Astrocyte (in vitro differentiated cells and primary cell): ENCODE data around the gene CACNA2D1. TPM values are rescaled to one million over a fixed set of nuclear protein-coding genes. Genes with fewer than 3 reads are reported as not detected.

Source experiments
- DNase-seq: peaks from one replicate; pipeline ENCODE4 v3.0.0-alpha.2; 2010; ENCODE audit warnings: low read depth
- FAIRE-seq: peaks from 2 replicates; lab custom pipeline; 2011; peaks lifted over from hg19 to GRCh38; lab: Jason Lieb, UNC
- H2AFZ ChIP-seq: 2 replicates; pipeline ENCODE4 v1.6.0; 2012; ENCODE audit warnings: low read depth, low read length, inconsistent platforms
- H3K27ac ChIP-seq: 2 replicates; pipeline ENCODE4 v1.5.1; 2011; ENCODE audit warnings: low read depth, low read length, inconsistent platforms
- H3K27me3 ChIP-seq: 2 replicates; pipeline ENCODE4 v1.6.0; 2011; ENCODE audit warnings: low read length, inconsistent platforms; ENCODE audit not compliant: insufficient read depth
- H3K36me3 ChIP-seq: 2 replicates; pipeline ENCODE4 v1.5.1; 2011; ENCODE audit warnings: low read length, inconsistent platforms; ENCODE audit not compliant: insufficient read depth
- H3K4me1 ChIP-seq: 2 replicates; pipeline ENCODE4 v1.5.1; 2011; ENCODE audit warnings: low read length, inconsistent platforms; ENCODE audit not compliant: insufficient read depth
- H3K4me2 ChIP-seq: 2 replicates; pipeline ENCODE4 v1.6.0; 2012; ENCODE audit warnings: low read length, inconsistent platforms
- H3K4me3 ChIP-seq: 2 replicates; pipeline ENCODE4 v1.5.1; 2011; ENCODE audit warnings: low read depth, mild to moderate bottlenecking, low read length, inconsistent platforms; ENCODE audit not compliant: insufficient read depth
- H3K79me2 ChIP-seq: 2 replicates; pipeline ENCODE4 v1.6.0; 2012; ENCODE audit warnings: mild to moderate bottlenecking, low read length, inconsistent platforms; ENCODE audit not compliant: insufficient read depth
- H3K9ac ChIP-seq: 2 replicates; pipeline ENCODE4 v1.6.0; 2012; ENCODE audit warnings: mild to moderate bottlenecking, low read length, inconsistent platforms
- H3K9me3 ChIP-seq: 2 replicates; pipeline ENCODE4 v1.5.1; 2012; ENCODE audit warnings: low read depth, mild to moderate bottlenecking, low read length, inconsistent platforms; ENCODE audit not compliant: insufficient read depth
- H4K20me1 ChIP-seq: 2 replicates; pipeline ENCODE4 v1.6.0; 2012; ENCODE audit warnings: low read length, inconsistent platforms; ENCODE audit not compliant: insufficient read depth
- H3K27ac Mint-ChIP-seq: one replicate; pipeline ENCODE4 v1.8.0; 2021; ENCODE audit warnings: mild to moderate bottlenecking, mixed read lengths; ENCODE audit not compliant: unreplicated experiment
- H3K27me3 Mint-ChIP-seq: one replicate; pipeline ENCODE4 v1.8.0; 2021; ENCODE audit warnings: low read depth, mixed read lengths; ENCODE audit not compliant: unreplicated experiment
- H3K36me3 Mint-ChIP-seq: one replicate; pipeline ENCODE4 v1.8.0; 2021; ENCODE audit warnings: low read depth, mixed read lengths; ENCODE audit not compliant: unreplicated experiment
- H3K4me1 Mint-ChIP-seq: one replicate; pipeline ENCODE4 v1.8.0; 2021; ENCODE audit warnings: low read depth, mixed read lengths; ENCODE audit not compliant: unreplicated experiment
- H3K4me3 Mint-ChIP-seq: one replicate; pipeline ENCODE4 v1.8.0; 2021; ENCODE audit warnings: mild to moderate bottlenecking, moderate library complexity, mixed read lengths; ENCODE audit not compliant: unreplicated experiment
- H3K9me3 Mint-ChIP-seq: one replicate; pipeline ENCODE4 v1.8.0; 2021; ENCODE audit warnings: mild to moderate bottlenecking, mixed read lengths; ENCODE audit not compliant: unreplicated experiment
- EZH2 ChIP-seq: IDR thresholded peaks from 2 replicates; pipeline ENCODE4 v1.6.1; 2012; ENCODE audit warnings: mild to moderate bottlenecking, low read length, inconsistent platforms; ENCODE audit not compliant: insufficient read depth
- total RNA-seq: library from RNA; stranded (reverse); gene quantifications from 2 replicates; pipeline ENCODE4 v1.2.1, GENCODE V29; 2021
- TF ChIP-seq, protein P1 (sequence below): IDR thresholded peaks from 2 replicates; pipeline ENCODE4 v1.5.1; 2011; ENCODE audit warnings: low read depth, mild to moderate bottlenecking, inconsistent platforms, low read length, moderate library complexity; ENCODE audit not compliant: insufficient read depth

CACNA2D1 gene
- total RNA-seq, 1 donor from 2014 or later, result 53.4 TPM

DNA sequence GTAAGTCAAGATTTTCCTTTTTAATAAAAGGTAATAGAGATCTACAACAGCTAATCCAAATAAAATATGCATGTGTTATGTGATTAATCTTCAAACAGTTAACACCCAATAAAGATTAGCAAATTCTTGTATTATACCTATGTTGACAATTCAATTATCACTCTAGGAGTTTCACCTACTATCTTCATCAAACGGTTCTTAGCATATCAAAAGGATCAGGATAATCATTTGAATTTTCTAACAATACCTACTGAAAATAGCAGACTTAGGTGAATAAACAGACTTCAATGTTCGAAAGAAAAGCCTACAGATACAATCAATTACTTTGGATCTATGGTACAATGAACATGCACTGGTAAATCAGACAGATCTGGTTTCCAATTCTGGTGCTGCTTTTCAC is 268.3 kb downstream of the CACNA2D1 start:
- Mint-ChIP-seq H3K4me1 (no peaks in the 10 kb centered on the region), H3K36me3 (no peaks in the 10 kb centered on the region), H3K27ac (no peak overlapping the region), H3K9me3 (no peaks in the 10 kb centered on the region), H3K27me3 (no peaks in the 10 kb centered on the region), H3K4me3 (no peak overlapping the region)
- no peak overlapping the region for H3K9ac ChIP-seq
- TF ChIP-seq EZH2, result no peak
- TF ChIP-seq, protein P1, sequence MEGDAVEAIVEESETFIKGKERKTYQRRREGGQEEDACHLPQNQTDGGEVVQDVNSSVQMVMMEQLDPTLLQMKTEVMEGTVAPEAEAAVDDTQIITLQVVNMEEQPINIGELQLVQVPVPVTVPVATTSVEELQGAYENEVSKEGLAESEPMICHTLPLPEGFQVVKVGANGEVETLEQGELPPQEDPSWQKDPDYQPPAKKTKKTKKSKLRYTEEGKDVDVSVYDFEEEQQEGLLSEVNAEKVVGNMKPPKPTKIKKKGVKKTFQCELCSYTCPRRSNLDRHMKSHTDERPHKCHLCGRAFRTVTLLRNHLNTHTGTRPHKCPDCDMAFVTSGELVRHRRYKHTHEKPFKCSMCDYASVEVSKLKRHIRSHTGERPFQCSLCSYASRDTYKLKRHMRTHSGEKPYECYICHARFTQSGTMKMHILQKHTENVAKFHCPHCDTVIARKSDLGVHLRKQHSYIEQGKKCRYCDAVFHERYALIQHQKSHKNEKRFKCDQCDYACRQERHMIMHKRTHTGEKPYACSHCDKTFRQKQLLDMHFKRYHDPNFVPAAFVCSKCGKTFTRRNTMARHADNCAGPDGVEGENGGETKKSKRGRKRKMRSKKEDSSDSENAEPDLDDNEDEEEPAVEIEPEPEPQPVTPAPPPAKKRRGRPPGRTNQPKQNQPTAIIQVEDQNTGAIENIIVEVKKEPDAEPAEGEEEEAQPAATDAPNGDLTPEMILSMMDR, result no peak
- DNase-seq (no peak), FAIRE-seq (no peak)
- H3K9me3 ChIP-seq, result no peaks in the 10 kb centered on the region
- H2AFZ ChIP-seq, result no peak overlapping the region
- no peaks in the 10 kb centered on the region for H3K36me3 ChIP-seq
- no peak overlapping the region for H3K27ac ChIP-seq
- peaks cover 29% of the 10 kb centered on the region for H4K20me1 ChIP-seq
- H3K4me3 ChIP-seq, result no peak overlapping the region
- peaks cover 2% of the 10 kb centered on the region for H3K79me2 ChIP-seq
- H3K27me3 ChIP-seq, result no peaks in the 10 kb centered on the region
- no peak overlapping the region for H3K4me2 ChIP-seq
- H3K4me1 ChIP-seq, result no peaks in the 10 kb centered on the region

GRCh38 chr7:82173400-82174021 is 270.1 kb downstream of the CACNA2D1 start:
- Mint-ChIP-seq H3K36me3 (no peaks in the 10 kb centered on the region), H3K27ac (no peak overlapping the region), H3K4me3 (no peak overlapping the region), H3K4me1 (no peaks in the 10 kb centered on the region), H3K27me3 (no peaks in the 10 kb centered on the region), H3K9me3 (no peaks in the 10 kb centered on the region)
- Histone ChIP-seq H4K20me1 (peaks cover 20% of the 10 kb centered on the region), H3K9me3 (no peaks in the 10 kb centered on the region), H3K27ac (no peak overlapping the region), H3K36me3 (no peaks in the 10 kb centered on the region), H3K27me3 (no peaks in the 10 kb centered on the region), H3K9ac (no peak overlapping the region), H3K4me3 (no peak overlapping the region), H3K4me1 (no peaks in the 10 kb centered on the region), H2AFZ (no peak overlapping the region), H3K79me2 (no peaks in the 10 kb centered on the region), H3K4me2 (no peak overlapping the region)
- no peak for TF ChIP-seq EZH2
- TF ChIP-seq, protein P1, result no peak
- FAIRE-seq (no peak), DNase-seq (no peak)

GRCh38 chr7:82172881-82173280 is 270.7 kb downstream of the CACNA2D1 start:
- no peak overlapping the region for H3K27ac Mint-ChIP-seq
- H3K4me1 Mint-ChIP-seq, result no peaks in the 10 kb centered on the region
- H3K79me2 ChIP-seq, result no peaks in the 10 kb centered on the region
- H3K4me1 ChIP-seq, result no peaks in the 10 kb centered on the region
- H3K36me3 Mint-ChIP-seq, result no peaks in the 10 kb centered on the region
- no peak overlapping the region for H3K4me3 ChIP-seq
- H3K4me2 ChIP-seq, result no peak overlapping the region
- no peak overlapping the region for H3K4me3 Mint-ChIP-seq
- H3K9me3 Mint-ChIP-seq, result no peaks in the 10 kb centered on the region
- no peaks in the 10 kb centered on the region for H3K27me3 ChIP-seq
- H2AFZ ChIP-seq, result no peak overlapping the region
- no peak overlapping the region for H3K9ac ChIP-seq
- H3K27me3 Mint-ChIP-seq, result no peaks in the 10 kb centered on the region
- FAIRE-seq (no peak), DNase-seq (no peak)
- no peaks in the 10 kb centered on the region for H3K9me3 ChIP-seq
- no peaks in the 10 kb centered on the region for H3K36me3 ChIP-seq
- peaks cover 14% of the 10 kb centered on the region for H4K20me1 ChIP-seq
- no peak overlapping the region for H3K27ac ChIP-seq
- TF ChIP-seq EZH2, result no peak
- TF ChIP-seq, protein P1, result no peak
